GM12891 (cell line): Measurements from ENCODE around the gene CPEB1.
A peak's percentile ranks its signal among the peaks of the same experiment; 100 is the strongest.

ENCODE experiments used
- PAX5 ChIP-seq: IDR thresholded peaks from 2 replicates; pipeline ENCODE4 v1.6.1; 2011; ENCODE audit warnings: low read length, moderate library complexity, mild to moderate bottlenecking; ENCODE audit not compliant: insufficient read depth, severe bottlenecking
- POLR2A ChIP-seq: IDR thresholded peaks from 2 replicates; pipeline ENCODE4 v1.6.1; 2011; ENCODE audit warnings: low read depth, low read length, control low read depth
- POLR2AphosphoS5 ChIP-seq: IDR thresholded peaks from 2 replicates; pipeline ENCODE4 v1.6.1; 2011; ENCODE audit warnings: low read depth, low read length, control low read depth
- POU2F2 ChIP-seq: IDR thresholded peaks from 2 replicates; pipeline ENCODE4 v1.6.1; 2011; ENCODE audit warnings: low read depth, mild to moderate bottlenecking, control low read depth, low read length, moderate library complexity
- SPI1 ChIP-seq: IDR thresholded peaks from 2 replicates; pipeline ENCODE4 v1.6.1; 2011; ENCODE audit warnings: low read depth, low read length, control low read depth
- TAF1 ChIP-seq: IDR thresholded peaks from 2 replicates; pipeline ENCODE4 v1.6.1; 2011; ENCODE audit warnings: low read depth, low read length, control low read depth

GRCh38 chr15:82551646-82552247 lies 95.4 kb downstream of the CPEB1 start:
- no peak for TF ChIP-seq POLR2A
- no peak for TF ChIP-seq POLR2AphosphoS5
- no peak for TF ChIP-seq PAX5
- TF ChIP-seq TAF1 = no peak
- peak; percentile 74 for TF ChIP-seq SPI1
- TF ChIP-seq POU2F2 = no peak
